GM12878 (cell line): ENCODE results near the gene SORL1. TPM values are rescaled to one million over a fixed set of nuclear protein-coding genes. Genes with fewer than 3 reads are reported as not detected.

ENCODE experiments used
- ATAC-seq: fragments of 200-7000 bp; cut with Tn5 transposase; 3 replicates; pipeline ENCODE4 v1.9.1; 2020; ENCODE audit warnings: mild to moderate bottlenecking, moderate library complexity
- BruUV-seq: library from RNA; stranded (reverse); fragments of 400-500 nt; replicated peaks from 2 replicates; lab custom pipeline; 2021; lab: Mats Ljungman, UMichigan
- CTCF ChIA-PET: fragments of 300-600 bp; sonication (Branson Sonifier 250); formaldehyde crosslinking; extraction: SDS; loops from one replicate; lab custom pipeline; 2021; ENCODE audit warnings: inconsistent platforms; lab: Yijun Ruan, JAX
- POLR2A ChIA-PET: fragments of 350-600 bp; formaldehyde crosslinking; extraction: SDS; loops from one replicate; lab custom pipeline; 2021; ENCODE audit warnings: inconsistent platforms; lab: Charles Lee
- RAD21 ChIA-PET: fragments of 300-600 bp; sonication (Branson Sonifier 250); formaldehyde crosslinking; loops from one replicate; lab custom pipeline; 2023; ENCODE audit warnings: antibody characterized with exemption; ENCODE audit not compliant: unreplicated experiment; lab: Charles Lee
- SMC1A ChIA-PET: fragments of 300-600 bp; sonication (Branson Sonifier 250); formaldehyde crosslinking; loops from one replicate; lab custom pipeline; 2023; ENCODE audit not compliant: unreplicated experiment, uncharacterized antibody; lab: Charles Lee
- DNase-seq: peaks from one replicate; pipeline ENCODE4 v3.0.0-alpha.2; 2011; ENCODE audit warnings: low read depth, low spot score
- FAIRE-seq: peaks from 3 replicates; lab custom pipeline; 2011; peaks lifted over from hg19 to GRCh38; lab: Jason Lieb, UNC
- H2AFZ ChIP-seq: 2 replicates; pipeline ENCODE4 v1.6.0; 2011; ENCODE audit warnings: low read depth, low read length, control low read depth; ENCODE audit not compliant: control insufficient read depth
- H3K27ac ChIP-seq: 2 replicates; pipeline ENCODE4 v1.5.1; 2011; ENCODE audit warnings: control low read depth; ENCODE audit not compliant: control insufficient read depth, insufficient read depth
- H3K27me3 ChIP-seq, 2 experiments: replicated peaks in 1 of 2; 2 replicates each; pipeline versions ENCODE4 v1.6.0 to v1.6.1; 2011; ENCODE audit warnings: low read length in 1 of 2; ENCODE audit not compliant: control insufficient read depth in 2 of 2, insufficient read depth in 2 of 2
- H3K36me3 ChIP-seq, 2 experiments: 2 replicates each; pipeline ENCODE4 v1.5.1; 2011; ENCODE audit warnings: low read length in 1 of 2; ENCODE audit not compliant: control insufficient read depth in 2 of 2, insufficient read depth in 2 of 2
- H3K4me1 ChIP-seq: 2 replicates; pipeline ENCODE4 v1.6.1; 2011; ENCODE audit warnings: mild to moderate bottlenecking, low read length, moderate library complexity, mixed read lengths; ENCODE audit not compliant: control insufficient read depth, insufficient read depth
- H3K4me2 ChIP-seq: 2 replicates; pipeline ENCODE4 v1.6.0; 2011; ENCODE audit warnings: control low read depth; ENCODE audit not compliant: control insufficient read depth, insufficient read depth
- H3K4me3 ChIP-seq: fragments of 200-600 bp; sonication (generic); 2 replicates; pipeline ENCODE4 v1.5.1; 2016
- H3K79me2 ChIP-seq: 2 replicates; pipeline ENCODE4 v1.6.0; 2011; ENCODE audit warnings: low read length; ENCODE audit not compliant: control insufficient read depth, insufficient read depth
- H3K9ac ChIP-seq: 2 replicates; pipeline ENCODE4 v1.8.0; 2011; ENCODE audit warnings: low read length, control low read depth, mixed read lengths; ENCODE audit not compliant: control insufficient read depth, insufficient read depth
- H3K9me3 ChIP-seq: replicated peaks from 3 replicates; pipeline ENCODE4 v1.5.1; 2011; ENCODE audit warnings: mild to moderate bottlenecking, low read length; ENCODE audit not compliant: control insufficient read depth, insufficient read depth
- H4K20me1 ChIP-seq: 2 replicates; pipeline ENCODE4 v1.6.0; 2011; ENCODE audit not compliant: control insufficient read depth, insufficient read depth
- ATF2 ChIP-seq: IDR thresholded peaks from 2 replicates; pipeline ENCODE4 v1.6.1; 2012; ENCODE audit warnings: low read length, inconsistent platforms
- BACH1 ChIP-seq: fragments of 450-650 bp; IDR thresholded peaks from 2 replicates; pipeline ENCODE4 v1.6.1; 2017; ENCODE audit warnings: mild to moderate bottlenecking, borderline replicate concordance
- BCL3 ChIP-seq: IDR thresholded peaks from 2 replicates; pipeline ENCODE4 v1.6.1; 2011; ENCODE audit warnings: borderline replicate concordance, low read depth, mild to moderate bottlenecking, moderate library complexity, low read length; ENCODE audit not compliant: insufficient read depth, poor library complexity, severe bottlenecking
- BHLHE40 ChIP-seq, 2 experiments: fragments of 450-650 bp in 1 of 2; IDR thresholded peaks; 2 replicates each; pipeline ENCODE4 v1.6.1; 2011 to 2017; ENCODE audit warnings: low read depth in 2 of 2, borderline replicate concordance in 1 of 2, improper control_type of control experiment in 1 of 2, low read length in 1 of 2, mild to moderate bottlenecking in 1 of 2
- BMI1 ChIP-seq: fragments of 450-650 bp; IDR thresholded peaks from 2 replicates; pipeline ENCODE4 v1.6.1; 2016; ENCODE audit warnings: mild to moderate bottlenecking, moderate library complexity, borderline replicate concordance
- CHD4 ChIP-seq: fragments of 200-600 bp; sonication (generic); IDR thresholded peaks from 2 replicates; pipeline ENCODE4 v1.6.1; 2016; ENCODE audit warnings: mild to moderate bottlenecking
- IRF5 ChIP-seq: fragments of 450-650 bp; IDR thresholded peaks from 2 replicates; pipeline ENCODE4 v1.6.1; 2017; ENCODE audit warnings: borderline replicate concordance
- KDM1A ChIP-seq: fragments of 200-600 bp; sonication (generic); IDR thresholded peaks from 2 replicates; pipeline ENCODE4 v1.6.1; 2016; ENCODE audit warnings: borderline replicate concordance
- MEF2B ChIP-seq: fragments of 450-650 bp; IDR thresholded peaks from 2 replicates; pipeline ENCODE4 v1.6.1; 2018; ENCODE audit warnings: mild to moderate bottlenecking, moderate library complexity; ENCODE audit not compliant: partially characterized antibody, poor library complexity, severe bottlenecking
- MTA2 ChIP-seq: fragments of 450-650 bp; IDR thresholded peaks from 2 replicates; pipeline ENCODE4 v1.6.1; 2016; ENCODE audit warnings: low read depth, mild to moderate bottlenecking, moderate library complexity
- TARDBP ChIP-seq: IDR thresholded peaks from 2 replicates; pipeline ENCODE4 v1.6.1; 2016; ENCODE audit warnings: borderline replicate concordance
- WGBS: methylation state at CpG from one replicate; pipeline ENCODE4 v1.1.6; 2016; ENCODE audit warnings: low lambda C conversion rate; ENCODE audit not compliant: insufficient replicate concordance, insufficient coverage; ENCODE audit errors: missing lambda C conversion rate; 5-methylcytosine and 5-hydroxymethylcytosine counted together
- in situ Hi-C: fragments of 300-500 bp; cut with MboI; formaldehyde crosslinking; loops from 9 replicates; pipeline ENCODE4 v1.14.3; 2018; ENCODE audit warnings: mixed read lengths
- intact Hi-C: fragments of 100-400 bp; cut with micrococcal nuclease; formaldehyde crosslinking; loops from one replicate; pipeline ENCODE4 v1.14.2; 2022; ENCODE audit not compliant: unreplicated experiment
- polyA plus RNA-seq, 11 experiments: library from polyadenylated mRNA; depleted of rRNA in 4 of 11; unstranded in 6 of 11; stranded (reverse) in 5 of 11; fragments of >200 nt; fragmentation: Nextera tagmentation in 4 of 11; fragmentation: Illumina TruSeq in 1 of 11; extraction: Ambion mirVana in 4 of 11; extraction: Trizol in 1 of 11; gene quantifications; 1 replicate in 1 of 11; 2 replicates in 10 of 11; pipeline versions ENCODE4 v1.2.1 to v1.2.3, GENCODE V29; 2011 to 2016; ENCODE audit warnings: inconsistent platforms in 2 of 11, missing spikeins in 2 of 11, low read depth in 1 of 11
- total RNA-seq, 4 experiments: library from RNA; depleted of rRNA in 3 of 4; stranded (reverse); fragments of >200 nt in 3 of 4; fragmentation: Illumina TruSeq in 1 of 4; extraction: Trizol in 1 of 4; gene quantifications; 2 replicates each; pipeline versions ENCODE4 v1.2.1 to v1.2.3, GENCODE V29; 2013 to 2021

Gene SORL1
- total and polyA plus RNA-seq, 10 of the 15 experiments (the other 5 are each of a cell fraction or from before 2014, with no cell fraction given): 20.2 to 107 (median 59.9) TPM

GRCh38 chr11:121583825-121584224, 131.7 kb downstream of the SORL1 start:
- intact Hi-C loops (no loop called here), in situ Hi-C loops (no loop called here)
- Histone ChIP-seq H3K9ac (no peak overlapping the region), H3K4me2 (no peak overlapping the region), H3K27ac (no peak overlapping the region), H3K27me3 (no peaks in the 10 kb centered on the region), H2AFZ (no peak overlapping the region), H3K9me3 (peaks cover 8% of the 10 kb centered on the region), H4K20me1 (no peaks in the 10 kb centered on the region), H3K36me3 (peaks cover 23 to 56% of the 10 kb centered on the region in 2 experiments), H3K4me1 (peaks cover 11% of the 10 kb centered on the region), H3K4me3 (no peak overlapping the region), H3K79me2 (no peaks in the 10 kb centered on the region; the same call in 1 of the 2 replicates)
- POLR2A ChIA-PET: no interaction called here
- ATAC-seq (no peak), DNase-seq (no peak), FAIRE-seq (no peak)
- WGBS: 98% methylated on average over 3 of the region's 3 CpGs
- BruUV-seq: no TSS peak
- RAD21 ChIA-PET: no interaction called here
- CTCF ChIA-PET: interaction anchor here (0.6 to 0.9 kb wide), 2 partner anchors 36 to 164 kb away, joined by 3 to 4 read pairs; no protein-coding TSS in a partner anchor
- SMC1A ChIA-PET: interaction anchor here (0.6 to 1.2 kb wide), 2 partner anchors 133 to 189 kb away, joined by 3 read pairs; no protein-coding TSS in a partner anchor
- TF ChIP-seq BCL3: no peak
- no peak for TF ChIP-seq IRF5

GRCh38 chr11:121586750-121587149, 134.6 kb downstream of the SORL1 start:
- BruUV-seq: no TSS peak
- Histone ChIP-seq H3K79me2 (peaks cover 2% of the 10 kb centered on the region; the same call in 1 of the 2 replicates), H3K27ac (no peak overlapping the region), H4K20me1 (no peaks in the 10 kb centered on the region), H3K36me3 (peaks cover 30 to 41% of the 10 kb centered on the region in 2 experiments), H3K4me1 (peaks cover 36% of the 10 kb centered on the region), H3K27me3 (no peaks in the 10 kb centered on the region), H3K4me3 (no peak overlapping the region), H2AFZ (no peak overlapping the region), H3K4me2 (no peak overlapping the region), H3K9me3 (no peaks in the 10 kb centered on the region), H3K9ac (no peak overlapping the region)
- FAIRE-seq (no peak), ATAC-seq (no peak), DNase-seq (no peak)
- intact Hi-C loops: no loop called here
- in situ Hi-C loops: no loop called here
- SMC1A ChIA-PET: no interaction called here
- POLR2A ChIA-PET: no interaction called here
- CTCF ChIA-PET: no interaction called here
- TF ChIP-seq TARDBP (no peak), BACH1 (no peak), KDM1A (no peak), ATF2 (no peak), BHLHE40 (IDR thresholded peaks at IDR 0.05; ENCODE audit: borderline replicate concordance in 1 of 2, low read depth in 2 of 2, low read length in 1 of 2) (no peak), BMI1 (no peak), CHD4 (no peak), MEF2B (no peak), MTA2 (no peak)
- WGBS: 100% methylated on average over 2 of the region's 2 CpGs
- RAD21 ChIA-PET: interaction anchor here (6.3 kb wide), 1 partner anchor 264 kb away, joined by 41 read pairs; no protein-coding TSS in a partner anchor
